ENCODE measurements around the gene SLC5A9. TPM values are rescaled to one million over a fixed set of nuclear protein-coding genes. Genes with fewer than 3 reads are reported as not detected.

The SLC5A9 gene
- total and polyA plus RNA-seq, 9 of the 15 experiments (the other 6 are each of a cell fraction or from before 2014, with no cell fraction given): not detected

- no peaks in the 10 kb centered on the region for H3K9me3 ChIP-seq (replicated peaks; ENCODE audit: control insufficient read depth, insufficient read depth, low read depth, low read length)
- H4K20me1 ChIP-seq (replicated peaks; ENCODE audit: control insufficient read depth, insufficient read depth, low read length): no peaks in the 10 kb centered on the region
- TF ChIP-seq, protein P1, sequence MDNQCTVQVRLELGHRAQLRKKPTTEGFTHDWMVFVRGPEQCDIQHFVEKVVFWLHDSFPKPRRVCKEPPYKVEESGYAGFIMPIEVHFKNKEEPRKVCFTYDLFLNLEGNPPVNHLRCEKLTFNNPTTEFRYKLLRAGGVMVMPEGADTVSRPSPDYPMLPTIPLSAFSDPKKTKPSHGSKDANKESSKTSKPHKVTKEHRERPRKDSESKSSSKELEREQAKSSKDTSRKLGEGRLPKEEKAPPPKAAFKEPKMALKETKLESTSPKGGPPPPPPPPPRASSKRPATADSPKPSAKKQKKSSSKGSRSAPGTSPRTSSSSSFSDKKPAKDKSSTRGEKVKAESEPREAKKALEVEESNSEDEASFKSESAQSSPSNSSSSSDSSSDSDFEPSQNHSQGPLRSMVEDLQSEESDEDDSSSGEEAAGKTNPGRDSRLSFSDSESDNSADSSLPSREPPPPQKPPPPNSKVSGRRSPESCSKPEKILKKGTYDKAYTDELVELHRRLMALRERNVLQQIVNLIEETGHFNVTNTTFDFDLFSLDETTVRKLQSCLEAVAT (IDR thresholded peaks at IDR 0.05): no peak
- TF ChIP-seq DEAF1 (CRISPR knock-in tag; IDR thresholded peaks at IDR 0.05) (no peak), PURB (CRISPR knock-in tag; IDR thresholded peaks at IDR 0.05; ENCODE audit: low read depth) (no peak), GTF2F1 (IDR thresholded peaks at IDR 0.05; ENCODE audit: low read depth, low read length) (no peak), ARHGAP35 (IDR thresholded peaks at IDR 0.05; ENCODE audit: partially characterized antibody) (no peak), PTTG1 (tag; IDR thresholded peaks at IDR 0.05; ENCODE audit: low read depth) (no peak), PHF21A (IDR thresholded peaks at IDR 0.05; ENCODE audit: borderline replicate concordance, low read depth) (no peak), ATF4 (CRISPR knock-in tag; IDR thresholded peaks at IDR 0.05) (no peak), PCBP1 (IDR thresholded peaks at IDR 0.05; ENCODE audit: low read depth, low read length, poor library complexity, severe bottlenecking) (no peak), SFPQ (IDR thresholded peaks at IDR 0.05; ENCODE audit: low read depth, low read length) (no peak), ZNF184 (CRISPR knock-in tag; IDR thresholded peaks at IDR 0.05) (no peak), SP2 (IDR thresholded peaks at IDR 0.05; ENCODE audit: extremely low read depth, low read depth, low read length, poor library complexity, severe bottlenecking) (no peak), MYNN (IDR thresholded peaks at IDR 0.05) (no peak), MYNN (CRISPR knock-in tag; IDR thresholded peaks at IDR 0.05) (no peak), RBM25 (IDR thresholded peaks at IDR 0.05; ENCODE audit: low read depth, low read length, severe bottlenecking) (no peak), KDM1A (IDR thresholded peaks at IDR 0.05) (no peak), SIRT6 (IDR thresholded peaks at IDR 0.05; ENCODE audit: low read depth, low read length) (no peak), ZBED1 (IDR thresholded peaks at IDR 0.05) (no peak)
- no peaks in the 10 kb centered on the region for H3K9me1 ChIP-seq (ENCODE audit: control insufficient read depth, insufficient read depth, low read length)
- no peak overlapping the region for H3K9ac ChIP-seq (ENCODE audit: insufficient read depth in 1 of 2, low read depth in 2 of 2, low read length in 2 of 2)
- CTCF ChIA-PET (ENCODE audit: low intra/inter-chr PET ratio): no interaction called here
- no peak overlapping the region for H2AFZ ChIP-seq (ENCODE audit: low read depth, low read length)
- no peak overlapping the region for H3K4me3 ChIP-seq
- intact Hi-C loops (cut with micrococcal nuclease) (loop anchor here (5.0 kb wide), 1 partner anchor 249 kb away; no protein-coding TSS in a partner anchor), in situ Hi-C loops (cut with MboI) (no loop called here)
- 0% methylated on average over 4 of the region's 4 CpGs for WGBS (ENCODE audit: insufficient coverage, low coverage, missing lambda C conversion rate)
- POLR2A ChIA-PET: no interaction called here
- no peak overlapping the region for H3K4me2 ChIP-seq (ENCODE audit: insufficient read depth, low read length)
- H3K36me3 ChIP-seq (ENCODE audit: control insufficient read depth, insufficient read depth, low read length): no peaks in the 10 kb centered on the region
- no peak for ATAC-seq
- no peaks in the 10 kb centered on the region for H3K79me2 ChIP-seq (ENCODE audit: control insufficient read depth, insufficient read depth, low read length)
- DNase-seq (ENCODE audit: extremely low read depth in 1 of 4, low spot score in 3 of 4): no peak
- H3K27me3 ChIP-seq (ENCODE audit: control insufficient read depth in 2 of 2, insufficient read depth in 2 of 2, low read length in 2 of 2): no peaks in the 10 kb centered on the region
- H3K27ac ChIP-seq (ENCODE audit: extremely low read depth, low read depth, low read length): no peak overlapping the region
- BruUV-seq (replicated peaks): no TSS peak
- FAIRE-seq: no peak
- no peaks in the 10 kb centered on the region for H3K4me1 ChIP-seq (replicated peaks in 1 of 2; ENCODE audit: control insufficient read depth in 2 of 2, insufficient read depth in 2 of 2, low read length in 2 of 2)
Observed at GRCh38 chr1:48248356-48248755, 25.8 kb downstream of the SLC5A9 start.
